ENCODE measurements around the gene CGB2.
"Not testable (repeated sequence)": the region's sequence is repeated elsewhere in the genome, so short reads cannot be mapped to it uniquely, and the experiment has no call there.

Gene CGB2

GRCh38 chr19:49019242-49019932 lies 12.3 kb upstream of the CGB2 start:
- H3K27ac ChIP-seq (ENCODE audit: insufficient read depth, low read length, poor library complexity, severe bottlenecking) = no peak overlapping the region
- H3K36me3 ChIP-seq (ENCODE audit: control insufficient read depth, insufficient read depth, low read length) = no peaks in the 10 kb centered on the region
- H3K4me1 ChIP-seq (ENCODE audit: control insufficient read depth, insufficient read depth, low read length, poor library complexity, severe bottlenecking) = peaks cover 13% of the 10 kb centered on the region
- peak; percentile 45 to 57 (median 46) for DNase-seq
- peak overlapping the region; percentile 66 for H3K4me3 ChIP-seq (ENCODE audit: insufficient read depth, low read depth, low read length, poor library complexity, severe bottlenecking)
- H3K27me3 ChIP-seq (replicated peaks; ENCODE audit: control insufficient read depth, insufficient read depth, low read length, poor library complexity, severe bottlenecking) = no peaks in the 10 kb centered on the region
- no peaks in the 10 kb centered on the region for H3K9me3 ChIP-seq (ENCODE audit: control insufficient read depth, low read length)

DNA sequence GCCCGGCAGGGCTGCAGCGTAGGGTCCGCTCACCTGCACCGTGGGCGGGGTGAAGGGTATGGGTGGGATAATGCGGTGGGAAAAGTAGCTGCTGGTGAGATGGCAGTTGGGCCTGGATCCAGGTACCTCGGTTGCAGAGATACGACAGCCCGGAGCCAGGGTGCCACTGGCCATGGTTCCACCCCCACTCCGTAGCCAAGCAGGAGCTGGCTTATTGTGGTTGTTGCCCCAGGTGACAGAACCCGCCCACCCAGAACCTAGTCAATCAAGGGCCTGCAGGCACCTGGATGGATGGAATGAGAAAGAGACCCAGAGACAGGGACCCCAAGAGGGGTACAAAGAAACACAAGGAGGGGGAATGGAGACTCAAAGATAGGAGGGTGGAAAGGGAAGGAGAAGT lies 11.3 kb upstream of the CGB2 start:
- Histone ChIP-seq H3K4me1 (ENCODE audit: control insufficient read depth, insufficient read depth, low read length, poor library complexity, severe bottlenecking) (peaks cover 13% of the 10 kb centered on the region), H3K4me3 (ENCODE audit: insufficient read depth, low read depth, low read length, poor library complexity, severe bottlenecking) (no peak overlapping the region), H3K9me3 (ENCODE audit: control insufficient read depth, low read length) (no peaks in the 10 kb centered on the region), H3K27ac (ENCODE audit: insufficient read depth, low read length, poor library complexity, severe bottlenecking) (no peak overlapping the region), H3K27me3 (replicated peaks; ENCODE audit: control insufficient read depth, insufficient read depth, low read length, poor library complexity, severe bottlenecking) (no peaks in the 10 kb centered on the region), H3K36me3 (ENCODE audit: control insufficient read depth, insufficient read depth, low read length) (no peaks in the 10 kb centered on the region)
- DNase-seq = no peak

GRCh38 chr19:49020931-49021895 lies 10.5 kb upstream of the CGB2 start:
- Histone ChIP-seq H3K4me1 (ENCODE audit: control insufficient read depth, insufficient read depth, low read length, poor library complexity, severe bottlenecking) (peaks cover 13% of the 10 kb centered on the region), H3K27ac (ENCODE audit: insufficient read depth, low read length, poor library complexity, severe bottlenecking) (no peak overlapping the region), H3K27me3 (replicated peaks; ENCODE audit: control insufficient read depth, insufficient read depth, low read length, poor library complexity, severe bottlenecking) (no peaks in the 10 kb centered on the region), H3K4me3 (ENCODE audit: insufficient read depth, low read depth, low read length, poor library complexity, severe bottlenecking) (no peak overlapping the region), H3K9me3 (ENCODE audit: control insufficient read depth, low read length) (no peaks in the 10 kb centered on the region), H3K36me3 (ENCODE audit: control insufficient read depth, insufficient read depth, low read length) (no peaks in the 10 kb centered on the region)
- no peak for DNase-seq

GRCh38 chr19:49022116-49022515 lies 9.6 kb upstream of the CGB2 start:
- Histone ChIP-seq H3K27ac (ENCODE audit: insufficient read depth, low read length, poor library complexity, severe bottlenecking) (no peak overlapping the region), H3K27me3 (replicated peaks; ENCODE audit: control insufficient read depth, insufficient read depth, low read length, poor library complexity, severe bottlenecking) (no peaks in the 10 kb centered on the region)
- DNase-seq = no peak

GRCh38 chr19:49024233-49024632 lies 7.5 kb upstream of the CGB2 start, which contains the start of gene CGB3:
Gene CGB3, minus strand, starts transcription at chr19:49024333. Its CDS starts 362 bp downstream, at chr19:49023971.
- DNase-seq; H3K4me1 ChIP-seq (ENCODE audit: control insufficient read depth, insufficient read depth, low read length, poor library complexity, severe bottlenecking); H3K4me3 ChIP-seq (ENCODE audit: insufficient read depth, low read depth, low read length, poor library complexity, severe bottlenecking); H3K27me3 ChIP-seq (replicated peaks; ENCODE audit: control insufficient read depth, insufficient read depth, low read length, poor library complexity, severe bottlenecking); H3K27ac ChIP-seq (ENCODE audit: insufficient read depth, low read length, poor library complexity, severe bottlenecking); H3K36me3 ChIP-seq (ENCODE audit: control insufficient read depth, insufficient read depth, low read length); H3K9me3 ChIP-seq (ENCODE audit: control insufficient read depth, low read length): not testable (repeated sequence)

More at GRCh38 chr19:49022116-49022515, 9.6 kb upstream of the CGB2 start:
- H3K36me3 ChIP-seq (ENCODE audit: control insufficient read depth, insufficient read depth, low read length) = no peaks in the 10 kb centered on the region
- no peaks in the 10 kb centered on the region for H3K9me3 ChIP-seq (ENCODE audit: control insufficient read depth, low read length)
- no peak overlapping the region for H3K4me3 ChIP-seq (ENCODE audit: insufficient read depth, low read depth, low read length, poor library complexity, severe bottlenecking)
- H3K4me1 ChIP-seq (ENCODE audit: control insufficient read depth, insufficient read depth, low read length, poor library complexity, severe bottlenecking) = peaks cover 12% of the 10 kb centered on the region

GRCh38 chr19:49025088-49025487 lies 6.6 kb upstream of the CGB2 start:
- H3K27ac ChIP-seq (ENCODE audit: insufficient read depth, low read length, poor library complexity, severe bottlenecking); H3K27me3 ChIP-seq (replicated peaks; ENCODE audit: control insufficient read depth, insufficient read depth, low read length, poor library complexity, severe bottlenecking); H3K36me3 ChIP-seq (ENCODE audit: control insufficient read depth, insufficient read depth, low read length); H3K4me1 ChIP-seq (ENCODE audit: control insufficient read depth, insufficient read depth, low read length, poor library complexity, severe bottlenecking); DNase-seq; H3K4me3 ChIP-seq (ENCODE audit: insufficient read depth, low read depth, low read length, poor library complexity, severe bottlenecking); H3K9me3 ChIP-seq (ENCODE audit: control insufficient read depth, low read length): not testable (repeated sequence)

DNA sequence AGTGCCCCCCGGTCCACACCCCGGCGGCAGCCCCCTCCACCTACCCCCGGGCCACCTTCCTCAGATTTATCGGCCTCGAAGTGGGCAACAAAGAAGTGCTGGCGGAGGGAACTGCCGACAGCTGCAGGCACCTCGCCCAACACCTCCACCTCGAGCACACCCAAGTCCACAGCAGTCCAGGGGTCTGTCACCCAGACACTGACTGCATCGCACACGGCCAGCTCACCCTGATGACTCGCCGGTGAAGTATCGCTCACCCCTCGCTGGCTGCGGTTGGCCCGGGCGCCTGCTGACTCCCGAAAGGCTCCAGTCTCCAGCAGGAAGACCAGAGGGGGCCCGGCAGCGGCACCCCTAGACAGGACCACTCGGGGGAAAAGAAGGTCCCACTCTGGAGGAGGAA lies 6.1 kb upstream of the CGB2 start:
- not testable (repeated sequence) for H3K36me3 ChIP-seq (ENCODE audit: control insufficient read depth, insufficient read depth, low read length); H3K4me3 ChIP-seq (ENCODE audit: insufficient read depth, low read depth, low read length, poor library complexity, severe bottlenecking); H3K27ac ChIP-seq (ENCODE audit: insufficient read depth, low read length, poor library complexity, severe bottlenecking); H3K27me3 ChIP-seq (replicated peaks; ENCODE audit: control insufficient read depth, insufficient read depth, low read length, poor library complexity, severe bottlenecking); DNase-seq; H3K9me3 ChIP-seq (ENCODE audit: control insufficient read depth, low read length); H3K4me1 ChIP-seq (ENCODE audit: control insufficient read depth, insufficient read depth, low read length, poor library complexity, severe bottlenecking)

DNA sequence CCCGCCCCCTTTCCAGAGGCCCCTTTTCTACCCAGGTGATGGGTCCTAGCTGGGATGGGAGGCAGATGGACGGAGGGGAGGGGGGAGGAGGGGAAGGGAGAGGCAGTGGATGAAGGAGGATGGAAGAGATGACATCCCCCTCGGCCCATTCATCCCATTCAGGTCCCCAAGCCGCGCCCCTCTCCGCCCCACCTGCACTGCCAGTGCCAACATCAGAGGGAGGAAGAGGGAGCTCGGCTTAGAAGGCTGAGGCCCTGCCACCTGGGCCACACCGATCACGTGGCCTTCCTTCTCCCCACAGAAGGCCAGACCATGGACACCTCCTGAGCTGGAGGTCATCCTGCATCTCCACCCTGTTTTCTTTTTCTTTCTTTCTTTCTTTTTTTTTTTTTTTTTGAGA lies 3.0 kb upstream of the CGB2 start:
- not testable (repeated sequence) for DNase-seq; H3K27ac ChIP-seq (ENCODE audit: insufficient read depth, low read length, poor library complexity, severe bottlenecking); H3K9me3 ChIP-seq (ENCODE audit: control insufficient read depth, low read length); H3K36me3 ChIP-seq (ENCODE audit: control insufficient read depth, insufficient read depth, low read length); H3K4me1 ChIP-seq (ENCODE audit: control insufficient read depth, insufficient read depth, low read length, poor library complexity, severe bottlenecking); H3K27me3 ChIP-seq (replicated peaks; ENCODE audit: control insufficient read depth, insufficient read depth, low read length, poor library complexity, severe bottlenecking); H3K4me3 ChIP-seq (ENCODE audit: insufficient read depth, low read depth, low read length, poor library complexity, severe bottlenecking)

- H3K27me3 ChIP-seq (replicated peaks; ENCODE audit: control insufficient read depth, insufficient read depth, low read length, poor library complexity, severe bottlenecking); H3K9me3 ChIP-seq (ENCODE audit: control insufficient read depth, low read length); H3K4me3 ChIP-seq (ENCODE audit: insufficient read depth, low read depth, low read length, poor library complexity, severe bottlenecking); H3K4me1 ChIP-seq (ENCODE audit: control insufficient read depth, insufficient read depth, low read length, poor library complexity, severe bottlenecking); DNase-seq; H3K27ac ChIP-seq (ENCODE audit: insufficient read depth, low read length, poor library complexity, severe bottlenecking); H3K36me3 ChIP-seq (ENCODE audit: control insufficient read depth, insufficient read depth, low read length): not testable (repeated sequence)
Measured at GRCh38 chr19:49029749-49030148, 1.9 kb upstream of the CGB2 start.

DNA sequence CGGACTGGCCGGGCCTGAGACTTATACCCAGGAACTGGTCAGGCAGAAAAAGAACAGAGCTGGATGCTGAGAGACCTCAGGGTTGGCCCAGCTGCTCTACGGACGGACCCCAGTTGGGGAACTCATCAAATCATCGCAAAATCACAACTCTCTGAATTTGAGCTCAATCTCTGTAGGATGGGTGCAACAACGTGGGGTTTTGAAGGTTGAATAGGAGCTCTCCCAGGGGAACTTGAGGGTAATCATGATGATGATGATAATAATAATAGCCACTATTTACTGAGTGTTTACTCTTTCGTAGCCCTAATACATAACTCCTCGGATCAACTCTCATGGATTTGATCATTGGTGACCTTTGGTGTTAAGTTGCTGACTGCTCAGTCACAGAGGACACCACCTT lies 1.4 kb upstream of the CGB2 start:
- not testable (repeated sequence) for H3K4me1 ChIP-seq (ENCODE audit: control insufficient read depth, insufficient read depth, low read length, poor library complexity, severe bottlenecking); H3K27me3 ChIP-seq (replicated peaks; ENCODE audit: control insufficient read depth, insufficient read depth, low read length, poor library complexity, severe bottlenecking); H3K27ac ChIP-seq (ENCODE audit: insufficient read depth, low read length, poor library complexity, severe bottlenecking); H3K4me3 ChIP-seq (ENCODE audit: insufficient read depth, low read depth, low read length, poor library complexity, severe bottlenecking); H3K36me3 ChIP-seq (ENCODE audit: control insufficient read depth, insufficient read depth, low read length); DNase-seq; H3K9me3 ChIP-seq (ENCODE audit: control insufficient read depth, low read length)

All from effector memory CD4-positive, alpha-beta T cell (primary cell).